Astrocyte (in vitro differentiated cells and primary cell): ENCODE results near the gene CBX2. TPM values are rescaled to one million over a fixed set of nuclear protein-coding genes. Genes with fewer than 3 reads are reported as not detected.
A peak's percentile ranks its signal among the peaks of the same experiment; 100 is the strongest.

Experiments
- DNase-seq: peaks from one replicate; pipeline ENCODE4 v3.0.0-alpha.2; 2010; ENCODE audit warnings: low read depth
- FAIRE-seq: peaks from 2 replicates; lab custom pipeline; 2011; peaks lifted over from hg19 to GRCh38; lab: Jason Lieb, UNC
- H2AFZ ChIP-seq: 2 replicates; pipeline ENCODE4 v1.6.0; 2012; ENCODE audit warnings: low read depth, low read length, inconsistent platforms
- H3K27ac ChIP-seq: 2 replicates; pipeline ENCODE4 v1.5.1; 2011; ENCODE audit warnings: low read depth, low read length, inconsistent platforms
- H3K27me3 ChIP-seq: 2 replicates; pipeline ENCODE4 v1.6.0; 2011; ENCODE audit warnings: low read length, inconsistent platforms; ENCODE audit not compliant: insufficient read depth
- H3K36me3 ChIP-seq: 2 replicates; pipeline ENCODE4 v1.5.1; 2011; ENCODE audit warnings: low read length, inconsistent platforms; ENCODE audit not compliant: insufficient read depth
- H3K4me1 ChIP-seq: 2 replicates; pipeline ENCODE4 v1.5.1; 2011; ENCODE audit warnings: low read length, inconsistent platforms; ENCODE audit not compliant: insufficient read depth
- H3K4me2 ChIP-seq: 2 replicates; pipeline ENCODE4 v1.6.0; 2012; ENCODE audit warnings: low read length, inconsistent platforms
- H3K4me3 ChIP-seq: 2 replicates; pipeline ENCODE4 v1.5.1; 2011; ENCODE audit warnings: low read depth, mild to moderate bottlenecking, low read length, inconsistent platforms; ENCODE audit not compliant: insufficient read depth
- H3K79me2 ChIP-seq: 2 replicates; pipeline ENCODE4 v1.6.0; 2012; ENCODE audit warnings: mild to moderate bottlenecking, low read length, inconsistent platforms; ENCODE audit not compliant: insufficient read depth
- H3K9ac ChIP-seq: 2 replicates; pipeline ENCODE4 v1.6.0; 2012; ENCODE audit warnings: mild to moderate bottlenecking, low read length, inconsistent platforms
- H3K9me3 ChIP-seq: 2 replicates; pipeline ENCODE4 v1.5.1; 2012; ENCODE audit warnings: low read depth, mild to moderate bottlenecking, low read length, inconsistent platforms; ENCODE audit not compliant: insufficient read depth
- H4K20me1 ChIP-seq: 2 replicates; pipeline ENCODE4 v1.6.0; 2012; ENCODE audit warnings: low read length, inconsistent platforms; ENCODE audit not compliant: insufficient read depth
- H3K27ac Mint-ChIP-seq: one replicate; pipeline ENCODE4 v1.8.0; 2021; ENCODE audit warnings: mild to moderate bottlenecking, mixed read lengths; ENCODE audit not compliant: unreplicated experiment
- H3K27me3 Mint-ChIP-seq: one replicate; pipeline ENCODE4 v1.8.0; 2021; ENCODE audit warnings: low read depth, mixed read lengths; ENCODE audit not compliant: unreplicated experiment
- H3K36me3 Mint-ChIP-seq: one replicate; pipeline ENCODE4 v1.8.0; 2021; ENCODE audit warnings: low read depth, mixed read lengths; ENCODE audit not compliant: unreplicated experiment
- H3K4me1 Mint-ChIP-seq: one replicate; pipeline ENCODE4 v1.8.0; 2021; ENCODE audit warnings: low read depth, mixed read lengths; ENCODE audit not compliant: unreplicated experiment
- H3K4me3 Mint-ChIP-seq: one replicate; pipeline ENCODE4 v1.8.0; 2021; ENCODE audit warnings: mild to moderate bottlenecking, moderate library complexity, mixed read lengths; ENCODE audit not compliant: unreplicated experiment
- H3K9me3 Mint-ChIP-seq: one replicate; pipeline ENCODE4 v1.8.0; 2021; ENCODE audit warnings: mild to moderate bottlenecking, mixed read lengths; ENCODE audit not compliant: unreplicated experiment
- CTCF ChIP-seq: IDR thresholded peaks from 2 replicates; pipeline ENCODE4 v1.5.1; 2011; ENCODE audit warnings: low read depth, mild to moderate bottlenecking, inconsistent platforms, low read length, moderate library complexity; ENCODE audit not compliant: insufficient read depth
- EZH2 ChIP-seq: IDR thresholded peaks from 2 replicates; pipeline ENCODE4 v1.6.1; 2012; ENCODE audit warnings: mild to moderate bottlenecking, low read length, inconsistent platforms; ENCODE audit not compliant: insufficient read depth
- total RNA-seq: library from RNA; stranded (reverse); gene quantifications from 2 replicates; pipeline ENCODE4 v1.2.1, GENCODE V29; 2021

Gene CBX2
- total RNA-seq, 1 donor from 2014 or later = 6.7 TPM

GRCh38 chr17:79760197-79760906, 17.6 kb upstream of the CBX2 start:
- no peak overlapping the region for H3K4me3 ChIP-seq
- no peaks in the 10 kb centered on the region for H3K36me3 ChIP-seq
- H3K79me2 ChIP-seq = no peaks in the 10 kb centered on the region
- no peaks in the 10 kb centered on the region for H3K9me3 ChIP-seq
- no peak overlapping the region for H3K4me3 Mint-ChIP-seq
- H3K9ac ChIP-seq = no peak overlapping the region
- no peaks in the 10 kb centered on the region for H4K20me1 ChIP-seq
- no peak for FAIRE-seq
- no peaks in the 10 kb centered on the region for H3K4me1 ChIP-seq
- no peaks in the 10 kb centered on the region for H3K4me1 Mint-ChIP-seq
- no peaks in the 10 kb centered on the region for H3K36me3 Mint-ChIP-seq
- H3K9me3 Mint-ChIP-seq = no peaks in the 10 kb centered on the region
- no peak for TF ChIP-seq CTCF
- no peak for TF ChIP-seq EZH2
- no peak overlapping the region for H3K27ac ChIP-seq
- H3K4me2 ChIP-seq = no peak overlapping the region
- peak overlapping the region; percentile 34 for H2AFZ ChIP-seq
- H3K27me3 Mint-ChIP-seq = peaks cover 37% of the 10 kb centered on the region
- H3K27ac Mint-ChIP-seq = no peak overlapping the region
- H3K27me3 ChIP-seq = peaks cover 3% of the 10 kb centered on the region
- DNase-seq = no peak

GRCh38 chr17:79761894-79762589, 15.9 kb upstream of the CBX2 start:
- Mint-ChIP-seq H3K27ac (no peak overlapping the region), H3K4me3 (no peak overlapping the region), H3K4me1 (no peaks in the 10 kb centered on the region), H3K9me3 (no peaks in the 10 kb centered on the region), H3K36me3 (no peaks in the 10 kb centered on the region), H3K27me3 (peaks cover 28% of the 10 kb centered on the region)
- H2AFZ ChIP-seq = no peak overlapping the region
- no peak overlapping the region for H3K27ac ChIP-seq
- no peak overlapping the region for H3K9ac ChIP-seq
- no peaks in the 10 kb centered on the region for H3K4me1 ChIP-seq
- FAIRE-seq = no peak
- no peaks in the 10 kb centered on the region for H3K79me2 ChIP-seq
- no peaks in the 10 kb centered on the region for H4K20me1 ChIP-seq
- TF ChIP-seq EZH2 = no peak
- no peak for TF ChIP-seq CTCF
- H3K4me3 ChIP-seq = no peak overlapping the region
- peaks cover 3% of the 10 kb centered on the region for H3K27me3 ChIP-seq
- no peak for DNase-seq
- H3K4me2 ChIP-seq = no peak overlapping the region
- no peaks in the 10 kb centered on the region for H3K36me3 ChIP-seq
- no peaks in the 10 kb centered on the region for H3K9me3 ChIP-seq

GRCh38 chr17:79765708-79766107, 12.2 kb upstream of the CBX2 start:
- no peak overlapping the region for H3K4me3 ChIP-seq
- H3K4me1 ChIP-seq = no peaks in the 10 kb centered on the region
- H3K9me3 Mint-ChIP-seq = peaks cover 2% of the 10 kb centered on the region
- no peak overlapping the region for H3K27ac Mint-ChIP-seq
- no peak overlapping the region for H3K27ac ChIP-seq
- H3K4me3 Mint-ChIP-seq = no peak overlapping the region
- no peak overlapping the region for H3K9ac ChIP-seq
- no peaks in the 10 kb centered on the region for H3K36me3 ChIP-seq
- FAIRE-seq (no peak), DNase-seq (no peak)
- H4K20me1 ChIP-seq = no peaks in the 10 kb centered on the region
- no peaks in the 10 kb centered on the region for H3K9me3 ChIP-seq
- no peaks in the 10 kb centered on the region for H3K27me3 ChIP-seq
- TF ChIP-seq CTCF (no peak), EZH2 (no peak)
- H3K27me3 Mint-ChIP-seq = peaks cover 37% of the 10 kb centered on the region
- H3K4me2 ChIP-seq = no peak overlapping the region
- H3K36me3 Mint-ChIP-seq = no peaks in the 10 kb centered on the region
- no peaks in the 10 kb centered on the region for H3K4me1 Mint-ChIP-seq
- no peaks in the 10 kb centered on the region for H3K79me2 ChIP-seq
- no peak overlapping the region for H2AFZ ChIP-seq
